Muscle of back (tissue), 11 donors: ENCODE results near the gene PRKG1. TPM values are rescaled to one million over a fixed set of nuclear protein-coding genes. Genes with fewer than 3 reads are reported as not detected.
A peak's percentile ranks its signal among the peaks of the same experiment; 100 is the strongest.
"Not testable (repeated sequence)": the region's sequence is repeated elsewhere in the genome, so short reads cannot be mapped to it uniquely, and the experiment has no call there.

Experiments
- DNase-seq, 3 donors: peaks; one replicate each; pipeline versions ENCODE4 v3.0.0 to v3.0.0-alpha.2; 2013
- polyA plus RNA-seq, 10 donors: library from polyadenylated mRNA; unstranded; fragments of 120-200 nt; gene quantifications; one replicate each; pipeline ENCODE4 v1.2.1, GENCODE V29; 2013; ENCODE audit not compliant: insufficient read length in 10 of 10

Gene PRKG1
- polyA plus RNA-seq, 10 donors: 32.4 to 71.5 (median 45.2) TPM

GRCh38 chr10:52110576-52110975 lies 1036.3 kb downstream of the PRKG1 start:
- DNase-seq: no peak

GRCh38 chr10:52111101-52111891 lies 1037.0 kb downstream of the PRKG1 start:
- no peak for DNase-seq

DNA sequence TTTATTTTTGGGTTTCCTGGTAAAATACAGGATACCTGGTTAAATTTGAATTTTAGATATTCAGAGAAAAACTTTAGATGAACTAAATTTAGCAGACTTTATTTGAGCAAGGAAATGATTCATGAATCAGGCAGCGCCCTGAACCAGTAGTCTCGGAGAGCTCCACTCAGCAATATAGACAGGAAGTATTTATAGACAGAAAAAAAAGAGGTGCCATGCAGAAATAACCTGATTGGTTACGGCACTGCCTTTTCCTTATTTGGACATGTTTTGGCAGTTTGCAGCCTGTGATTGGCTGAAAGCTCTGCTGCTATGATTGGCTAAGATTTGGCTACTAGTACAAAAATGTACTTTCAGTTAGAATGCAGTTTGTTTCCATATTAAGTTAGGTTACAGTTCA lies 1041.5 kb downstream of the PRKG1 start:
- no peak for DNase-seq

DNA sequence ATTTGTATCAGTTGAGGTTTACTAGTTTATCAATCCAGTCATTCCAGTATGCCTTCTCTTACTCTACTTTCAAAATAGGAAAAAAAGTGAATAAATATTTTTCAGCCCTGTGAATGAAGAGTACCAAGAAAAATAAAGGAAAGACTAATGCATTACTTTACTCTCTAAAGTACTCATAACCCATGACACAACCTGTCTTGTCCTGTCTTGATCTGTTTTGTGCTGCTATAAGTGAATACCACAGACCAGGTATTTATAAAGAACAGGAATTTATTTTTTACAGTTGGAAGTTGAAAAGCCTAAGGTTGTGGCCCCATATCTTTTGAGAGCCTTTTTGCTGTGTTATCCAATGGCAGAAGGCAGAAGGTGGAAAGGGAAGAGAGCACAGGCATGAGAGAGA lies 1045.2 kb downstream of the PRKG1 start:
- no peak for DNase-seq

GRCh38 chr10:52121688-52122087 lies 1047.4 kb downstream of the PRKG1 start:
- no peak for DNase-seq

- DNase-seq: peak; percentile 40 to 54 (median 42)
These were observed 1053.9 kb downstream of the PRKG1 start for GRCh38 chr10:52128056-52128683.

GRCh38 chr10:52129410-52130178 lies 1055.3 kb downstream of the PRKG1 start:
- DNase-seq: no peak

GRCh38 chr10:52135101-52135500 lies 1060.8 kb downstream of the PRKG1 start:
- no peak for DNase-seq

DNA sequence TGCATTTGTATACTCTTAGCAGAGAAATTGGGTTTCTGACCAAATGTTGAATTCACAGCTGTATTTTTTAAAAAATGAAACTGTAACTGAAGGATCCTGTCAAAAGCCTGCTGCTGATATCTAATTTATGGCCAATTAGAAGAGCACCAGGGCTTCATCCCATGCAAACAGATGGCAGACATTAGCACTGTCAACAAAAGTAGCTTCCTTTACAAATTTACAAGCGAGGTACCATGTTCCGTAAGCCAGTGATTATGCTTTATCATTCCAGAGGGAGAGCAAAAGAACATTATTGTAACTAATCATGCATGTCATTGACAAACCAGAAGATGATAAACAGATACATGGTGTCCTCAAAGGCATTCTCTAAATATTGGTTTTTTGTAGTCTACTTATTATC lies 1062.6 kb downstream of the PRKG1 start:
- DNase-seq: no peak

- DNase-seq: no peak
These were observed 1069.1 kb downstream of the PRKG1 start for GRCh38 chr10:52143338-52143737.

GRCh38 chr10:52145636-52146035 lies 1071.3 kb downstream of the PRKG1 start:
- peak in 2 of 3 donors; percentile 6 to 17 for DNase-seq

DNA sequence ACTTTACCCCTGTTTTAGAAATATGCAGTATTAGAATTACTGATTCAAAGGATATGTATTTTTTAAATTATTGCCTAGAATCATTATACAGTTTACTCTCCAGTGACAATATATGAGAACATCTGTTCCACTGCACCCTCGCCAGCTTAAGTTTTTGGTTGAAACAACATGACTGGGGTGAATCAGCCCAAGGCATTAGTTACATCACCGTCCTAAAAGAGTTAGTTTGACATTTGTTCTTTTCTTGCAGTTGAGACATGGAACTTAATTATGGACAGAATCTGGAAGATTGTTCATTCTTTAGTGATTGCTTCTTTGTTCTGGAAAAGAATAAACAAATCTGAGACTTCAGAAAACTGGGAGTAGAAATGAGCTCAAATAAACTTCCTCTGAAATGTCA lies 1072.5 kb downstream of the PRKG1 start:
- DNase-seq: peak; percentile 19 to 32 (median 20)

- no peak for DNase-seq
These were observed 1096.5 kb downstream of the PRKG1 start for GRCh38 chr10:52170776-52171175.

DNA sequence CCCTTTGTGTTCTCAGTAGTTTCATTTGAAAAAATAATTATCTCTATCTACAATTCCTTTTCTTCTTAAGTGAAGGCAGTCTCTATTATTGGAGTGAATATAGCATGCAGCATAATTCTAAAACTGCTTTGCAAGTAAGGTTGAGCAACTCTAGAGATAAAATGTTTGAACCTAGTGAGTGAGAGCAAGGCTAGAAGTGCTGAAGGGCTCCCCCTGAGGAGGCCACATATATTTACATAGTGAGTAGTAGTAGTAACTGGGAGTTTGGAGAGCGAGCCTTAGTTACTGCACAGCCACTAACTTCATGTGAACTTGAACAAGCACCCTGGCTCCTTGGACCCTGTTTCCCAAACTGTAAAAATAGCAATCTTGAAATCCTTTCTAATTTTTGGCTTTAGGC lies 1098.3 kb downstream of the PRKG1 start:
- DNase-seq: no peak

GRCh38 chr10:52185256-52185655 lies 1111.0 kb downstream of the PRKG1 start:
- DNase-seq: no peak

DNA sequence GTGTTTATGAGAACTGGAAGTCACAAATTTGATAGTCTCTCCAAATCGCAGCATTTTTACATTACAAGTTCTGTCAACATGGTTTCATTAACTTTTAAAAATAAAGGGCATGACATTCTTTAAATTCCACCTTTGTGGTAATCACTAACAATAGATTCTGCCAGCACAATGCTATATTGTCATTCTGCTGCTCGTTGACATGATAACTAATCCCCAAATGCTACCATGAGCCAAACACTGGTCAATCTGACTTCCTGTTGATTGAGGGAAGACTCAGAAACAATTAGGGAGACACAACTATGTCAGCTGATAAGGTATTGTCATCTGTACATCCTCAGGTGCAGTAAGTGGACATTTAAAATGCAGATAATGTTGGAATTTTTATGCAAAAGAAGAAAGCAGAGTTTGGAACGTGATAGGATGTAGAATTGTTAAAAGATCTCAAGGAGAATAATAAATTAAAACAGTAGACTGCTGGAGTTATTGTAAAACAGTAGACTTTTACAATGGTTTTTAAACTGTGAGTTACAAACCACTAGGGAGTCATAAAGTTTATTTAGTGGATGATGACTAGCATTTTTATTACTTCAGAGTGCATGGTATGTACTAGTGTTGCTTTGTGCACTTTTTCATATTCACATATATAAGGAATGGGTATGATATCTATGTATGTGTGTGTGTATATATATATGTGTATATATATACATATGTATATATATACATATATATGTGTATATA lies 1113.4 kb downstream of the PRKG1 start:
- DNase-seq: no peak

- DNase-seq: no peak
These were observed 1116.8 kb downstream of the PRKG1 start for GRCh38 chr10:52191049-52191448.

GRCh38 chr10:52194191-52194590 lies 1119.9 kb downstream of the PRKG1 start:
- DNase-seq: no peak

GRCh38 chr10:52194716-52195115 lies 1120.4 kb downstream of the PRKG1 start:
- no peak for DNase-seq

GRCh38 chr10:52197098-52197497 lies 1122.8 kb downstream of the PRKG1 start:
- no peak for DNase-seq

GRCh38 chr10:52198540-52198939 lies 1124.3 kb downstream of the PRKG1 start:
- DNase-seq: no peak

GRCh38 chr10:52204906-52205305 lies 1130.6 kb downstream of the PRKG1 start:
- not testable (repeated sequence) for DNase-seq
